OCI-LY7 (cell line): ENCODE measurements around the gene MYRFL. TPM values are rescaled to one million over a fixed set of nuclear protein-coding genes. Genes with fewer than 3 reads are reported as not detected.

Experiments used
- BruUV-seq: library from RNA; stranded (reverse); fragments of 400-500 nt; replicated peaks from 2 replicates; lab custom pipeline; 2021; lab: Mats Ljungman, UMichigan
- CTCF ChIA-PET: fragments of 300-600 bp; sonication (Branson Sonifier 250); formaldehyde crosslinking; loops from one replicate; lab custom pipeline; 2022; ENCODE audit warnings: antibody characterized with exemption; ENCODE audit not compliant: unreplicated experiment; lab: Charles Lee
- POLR2A ChIA-PET: fragments of 300-600 bp; sonication (Branson Sonifier 250); formaldehyde crosslinking; loops from one replicate; lab custom pipeline; 2022; ENCODE audit warnings: antibody characterized with exemption; lab: Charles Lee
- DNase-seq: peaks from one replicate; pipeline ENCODE4 v3.0.0-alpha.2; 2015; ENCODE audit warnings: low spot score
- H2AFZ ChIP-seq: fragments of 200-600 bp; sonication (generic), shearing (Covaris generic); 2 replicates; pipeline ENCODE4 v1.6.1; 2014; ENCODE audit warnings: mild to moderate bottlenecking, antibody characterized with exemption, low read length, moderate library complexity
- H3K27ac ChIP-seq: fragments of 200-600 bp; sonication (generic); 2 replicates; pipeline ENCODE4 v1.5.1; 2014; ENCODE audit warnings: mixed run types, low read depth, mild to moderate bottlenecking, moderate library complexity, low read length, inconsistent platforms; ENCODE audit not compliant: poor library complexity, severe bottlenecking
- H3K36me3 ChIP-seq: fragments of 200-600 bp; sonication (generic); 2 replicates; pipeline ENCODE4 v1.6.1; 2014; ENCODE audit warnings: mild to moderate bottlenecking, antibody characterized with exemption, low read length, moderate library complexity, mixed read lengths; ENCODE audit not compliant: insufficient read depth
- H3K4me1 ChIP-seq: fragments of 200-600 bp; sonication (generic); 2 replicates; pipeline ENCODE4 v1.5.1; 2014; ENCODE audit warnings: mild to moderate bottlenecking, low read length; ENCODE audit not compliant: insufficient read depth, poor library complexity, severe bottlenecking
- H3K4me2 ChIP-seq: fragments of 200-600 bp; sonication (generic); 2 replicates; pipeline ENCODE4 v1.6.1; 2014; ENCODE audit warnings: mild to moderate bottlenecking, low read length
- H3K4me3 ChIP-seq: fragments of 200-600 bp; sonication (generic); 2 replicates; pipeline ENCODE4 v1.5.1; 2014; ENCODE audit warnings: mild to moderate bottlenecking, low read depth, low read length; ENCODE audit not compliant: poor library complexity, severe bottlenecking
- H3K79me2 ChIP-seq: fragments of 200-600 bp; sonication (generic); 2 replicates; pipeline ENCODE4 v1.6.1; 2016; ENCODE audit warnings: low read depth, mild to moderate bottlenecking, low read length, moderate library complexity, mixed read lengths; ENCODE audit not compliant: insufficient read depth
- H3K9me2 ChIP-seq: fragments of 200-600 bp; sonication (generic); 2 replicates; pipeline ENCODE4 v1.6.1; 2016; ENCODE audit warnings: mild to moderate bottlenecking, low read length, mixed read lengths; ENCODE audit not compliant: insufficient read depth
- H3K9me3 ChIP-seq: fragments of 200-600 bp; sonication (generic); 2 replicates; pipeline ENCODE4 v1.6.1; 2014; ENCODE audit warnings: mild to moderate bottlenecking, mixed run types, low read length, mixed read lengths
- H4K20me1 ChIP-seq: fragments of 200-600 bp; sonication (generic); 2 replicates; pipeline ENCODE4 v1.6.1; 2014; ENCODE audit warnings: mild to moderate bottlenecking, antibody characterized with exemption, low read length, moderate library complexity, mixed read lengths; ENCODE audit not compliant: insufficient read depth
- CTCF ChIP-seq: fragments of 200-600 bp; sonication (generic); conservative IDR thresholded peaks from 2 replicates; pipeline ENCODE4 v1.5.1; 2014; ENCODE audit warnings: mild to moderate bottlenecking, antibody characterized with exemption, low read length, moderate library complexity, mixed read lengths
- EZH2phosphoT487 ChIP-seq: fragments of 200-600 bp; sonication (generic); IDR thresholded peaks from 2 replicates; pipeline ENCODE4 v1.6.1; 2018; ENCODE audit warnings: low read depth, borderline replicate concordance, mild to moderate bottlenecking, mixed run types, antibody characterized with exemption, low read length, moderate library complexity, mixed read lengths
- intact Hi-C: fragments of 100-400 bp; cut with micrococcal nuclease; formaldehyde crosslinking; loops from one replicate; pipeline ENCODE4 v1.10.0; 2022; ENCODE audit not compliant: unreplicated experiment
- total RNA-seq, 2 experiments: library from RNA; depleted of rRNA in 1 of 2; stranded (reverse); fragments of >200 nt in 1 of 2; shearing (Covaris generic) in 1 of 2; gene quantifications; 2 replicates each; pipeline ENCODE4 v1.2.3, GENCODE V29; 2014 to 2022

MYRFL gene
- total RNA-seq, 2 experiments from 2014 or later: 0.41 TPM; not detected in 1

GRCh38 chr12:69886109-69886508, 61.1 kb downstream of the MYRFL start:
- Histone ChIP-seq H3K9me2 (no peaks in the 10 kb centered on the region), H4K20me1 (no peaks in the 10 kb centered on the region), H3K27ac (no peak overlapping the region), H2AFZ (no peak overlapping the region), H3K36me3 (no peaks in the 10 kb centered on the region), H3K79me2 (no peaks in the 10 kb centered on the region), H3K9me3 (no peaks in the 10 kb centered on the region), H3K4me3 (no peak overlapping the region), H3K4me2 (no peak overlapping the region), H3K4me1 (peaks cover 10% of the 10 kb centered on the region)
- CTCF ChIA-PET: no interaction called here
- intact Hi-C loops: no loop called here
- POLR2A ChIA-PET: interaction anchor here (1.1 to 1.7 kb wide), 2 partner anchors 17 to 22 kb away, joined by 4 to 5 read pairs; no protein-coding TSS in a partner anchor
- BruUV-seq: no TSS peak
- no peak for DNase-seq
- TF ChIP-seq EZH2phosphoT487 (no peak), CTCF (no peak)

GRCh38 chr12:69886715-69887114, 61.7 kb downstream of the MYRFL start:
- no peaks in the 10 kb centered on the region for H4K20me1 ChIP-seq
- intact Hi-C loops: no loop called here
- H3K9me3 ChIP-seq: no peaks in the 10 kb centered on the region
- no peaks in the 10 kb centered on the region for H3K36me3 ChIP-seq
- CTCF ChIA-PET: no interaction called here
- peaks cover 10% of the 10 kb centered on the region for H3K4me1 ChIP-seq
- TF ChIP-seq CTCF: no peak
- TF ChIP-seq EZH2phosphoT487: no peak
- no peak overlapping the region for H3K4me2 ChIP-seq
- no peak overlapping the region for H3K27ac ChIP-seq
- H3K79me2 ChIP-seq: no peaks in the 10 kb centered on the region
- no TSS peak for BruUV-seq
- no peak overlapping the region for H3K4me3 ChIP-seq
- no peak overlapping the region for H2AFZ ChIP-seq
- POLR2A ChIA-PET: interaction anchor here (1.1 to 1.7 kb wide), 2 partner anchors 16 to 21 kb away, joined by 4 to 5 read pairs; no protein-coding TSS in a partner anchor
- no peak for DNase-seq
- no peaks in the 10 kb centered on the region for H3K9me2 ChIP-seq

DNA sequence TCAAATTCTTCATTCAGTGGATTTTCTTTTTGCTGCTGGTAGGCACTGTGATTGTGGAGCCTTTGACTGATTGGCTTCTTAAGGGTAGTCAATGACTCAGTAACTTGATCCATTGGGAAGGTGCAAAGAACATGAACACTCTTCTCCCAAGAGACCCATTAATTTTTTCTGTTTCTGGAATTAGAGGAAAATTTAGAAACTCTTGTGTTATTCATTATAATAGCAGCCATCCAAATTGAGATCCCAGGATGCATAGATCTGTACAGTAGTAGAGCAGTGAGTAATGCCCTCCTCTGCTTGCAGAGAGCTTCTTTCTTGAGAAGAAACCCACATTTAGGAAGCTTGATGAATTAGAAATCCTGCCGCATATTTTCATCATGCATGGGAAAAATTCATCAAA, 63.9 kb downstream of the MYRFL start:
- no peaks in the 10 kb centered on the region for H4K20me1 ChIP-seq
- H3K36me3 ChIP-seq: no peaks in the 10 kb centered on the region
- ChIA-PET CTCF (no interaction called here), POLR2A (interaction anchor here (0.6 kb wide), 1 partner anchor 606 kb away, joined by 4 read pairs; no protein-coding TSS in a partner anchor)
- no peaks in the 10 kb centered on the region for H3K9me3 ChIP-seq
- no peak for TF ChIP-seq CTCF
- TF ChIP-seq EZH2phosphoT487: no peak
- H3K4me3 ChIP-seq: no peak overlapping the region
- no peak overlapping the region for H2AFZ ChIP-seq
- DNase-seq: no peak
- H3K9me2 ChIP-seq: no peaks in the 10 kb centered on the region
- BruUV-seq: no TSS peak
- H3K4me2 ChIP-seq: no peak overlapping the region
- no peaks in the 10 kb centered on the region for H3K79me2 ChIP-seq
- peaks cover 10% of the 10 kb centered on the region for H3K4me1 ChIP-seq
- no peak overlapping the region for H3K27ac ChIP-seq
- intact Hi-C loops: no loop called here
